Upper lobe of left lung (tissue), 6 donors: ENCODE data around the gene APLF. TPM values are rescaled to one million over a fixed set of nuclear protein-coding genes. Genes with fewer than 3 reads are reported as not detected.

ENCODE experiments used
- ATAC-seq, 2 donors: fragments of 200-7000 bp; cut with Tn5 transposase; one replicate each; pipeline ENCODE4 v1.9.1; 2022; ENCODE audit warnings: mild to moderate bottlenecking in 2 of 2, moderate library complexity in 2 of 2; ENCODE audit not compliant: low FRiP score in 2 of 2
- DNase-seq, 2 donors: peaks; one replicate each; pipeline ENCODE4 v3.0.0-alpha.2; 2019 to 2020
- H3K27ac ChIP-seq, 4 donors: fragments of 200-600 bp; sonication (generic); one replicate each; pipeline ENCODE4 v1.5.1; 2016 to 2019
- H3K27me3 ChIP-seq, 4 donors: fragments of 200-600 bp; sonication (generic); one replicate each; pipeline ENCODE4 v1.5.1; 2017 to 2019
- H3K36me3 ChIP-seq, 4 donors: fragments of 200-600 bp; sonication (generic); one replicate each; pipeline ENCODE4 v1.5.1; 2016 to 2019
- H3K4me1 ChIP-seq, 4 donors: fragments of 200-600 bp; sonication (generic); one replicate each; pipeline ENCODE4 v1.5.1; 2018 to 2019
- H3K4me3 ChIP-seq, 4 donors: fragments of 200-600 bp; sonication (generic); one replicate each; pipeline ENCODE4 v1.5.1; 2017 to 2019; ENCODE audit warnings: mild to moderate bottlenecking in 2 of 4, moderate library complexity in 1 of 4
- H3K9me3 ChIP-seq, 4 donors: fragments of 200-600 bp; sonication (generic); one replicate each; pipeline ENCODE4 v1.5.1; 2018 to 2019
- EP300 ChIP-seq, 4 donors: sonication (generic); formaldehyde crosslinking; IDR thresholded peaks; one replicate each; pipeline ENCODE4 v1.5.1; 2017; ENCODE audit warnings: antibody characterized with exemption in 4 of 4, control low read depth in 2 of 4
- POLR2A ChIP-seq, 4 donors: fragments of 450-650 bp; IDR thresholded peaks; one replicate each; pipeline ENCODE4 v1.5.1; 2016 to 2017; ENCODE audit warnings: antibody characterized with exemption in 4 of 4, mild to moderate bottlenecking in 2 of 4
- POLR2AphosphoS5 ChIP-seq, 2 donors: sonication (generic); formaldehyde crosslinking; IDR thresholded peaks; one replicate each; pipeline ENCODE4 v1.5.1; 2017; ENCODE audit warnings: antibody characterized with exemption in 2 of 2
- WGBS, 2 donors: methylation state at CpG; one replicate each; pipeline ENCODE4 v1.1.5; 2017 to 2018; 5-methylcytosine and 5-hydroxymethylcytosine counted together
- total RNA-seq, 6 donors: library from RNA; depleted of rRNA in 4 of 6; stranded (reverse); fragments of >200 nt in 4 of 6; gene quantifications; one replicate each; pipeline versions ENCODE4 v1.1.0 to v1.2.1, GENCODE V29; 2016 to 2021
- TF ChIP-seq, protein P1 (sequence below), 6 experiments: fragments of 450-650 bp in 4 of 6; fragments of 200-600 bp in 2 of 6; sonication (generic) in 2 of 6; IDR thresholded peaks; one replicate each; pipeline ENCODE4 v1.5.1; 2016 to 2019; ENCODE audit warnings: antibody characterized with exemption in 6 of 6
- donor health status: DM: no; HTN: no; CAD: no; lungs with moderate emphysema.
- donor health status: DM: no; HTN: yes; CAD: no; lungs with severe emphysema.

The APLF gene
- total RNA-seq, 6 donors from 2014 or later, result 3.7 to 5.5 (median 4.7) TPM

DNA sequence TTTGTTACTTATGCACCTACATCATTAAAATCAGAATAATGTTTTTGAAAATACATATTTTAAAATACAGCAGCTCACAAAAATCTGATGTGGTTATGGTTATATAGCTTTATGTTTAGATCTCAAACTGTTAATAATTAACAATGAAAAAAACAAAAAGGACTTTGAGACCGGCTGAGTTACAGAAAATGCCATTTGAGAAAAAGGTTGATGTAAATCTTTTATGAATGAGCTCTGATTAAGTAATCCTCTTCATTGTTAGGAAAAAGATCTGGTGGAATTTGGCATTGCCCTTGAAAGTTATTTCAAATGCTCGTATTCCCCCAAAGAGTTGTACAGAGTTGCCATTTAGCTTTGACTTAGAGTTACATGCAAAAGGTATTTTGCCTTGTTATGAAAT lies 93.2 kb downstream of the APLF start:
- Histone ChIP-seq H3K4me1 (no peaks in the 10 kb centered on the region), H3K27me3 (no peaks in the 10 kb centered on the region), H3K27ac (no peak overlapping the region), H3K36me3 (no peaks in the 10 kb centered on the region), H3K9me3 (no peaks in the 10 kb centered on the region), H3K4me3 (no peak overlapping the region)
- DNase-seq, result no peak
- WGBS, 2 donors, result 91 to 93% methylated on average over 2 of the region's 2 CpGs
- TF ChIP-seq, protein P1, sequence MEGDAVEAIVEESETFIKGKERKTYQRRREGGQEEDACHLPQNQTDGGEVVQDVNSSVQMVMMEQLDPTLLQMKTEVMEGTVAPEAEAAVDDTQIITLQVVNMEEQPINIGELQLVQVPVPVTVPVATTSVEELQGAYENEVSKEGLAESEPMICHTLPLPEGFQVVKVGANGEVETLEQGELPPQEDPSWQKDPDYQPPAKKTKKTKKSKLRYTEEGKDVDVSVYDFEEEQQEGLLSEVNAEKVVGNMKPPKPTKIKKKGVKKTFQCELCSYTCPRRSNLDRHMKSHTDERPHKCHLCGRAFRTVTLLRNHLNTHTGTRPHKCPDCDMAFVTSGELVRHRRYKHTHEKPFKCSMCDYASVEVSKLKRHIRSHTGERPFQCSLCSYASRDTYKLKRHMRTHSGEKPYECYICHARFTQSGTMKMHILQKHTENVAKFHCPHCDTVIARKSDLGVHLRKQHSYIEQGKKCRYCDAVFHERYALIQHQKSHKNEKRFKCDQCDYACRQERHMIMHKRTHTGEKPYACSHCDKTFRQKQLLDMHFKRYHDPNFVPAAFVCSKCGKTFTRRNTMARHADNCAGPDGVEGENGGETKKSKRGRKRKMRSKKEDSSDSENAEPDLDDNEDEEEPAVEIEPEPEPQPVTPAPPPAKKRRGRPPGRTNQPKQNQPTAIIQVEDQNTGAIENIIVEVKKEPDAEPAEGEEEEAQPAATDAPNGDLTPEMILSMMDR (IDR thresholded peaks at IDR 0.05), result no peak
- TF ChIP-seq EP300 (IDR thresholded peaks at IDR 0.05), result no peak
- no peak for TF ChIP-seq POLR2A (IDR thresholded peaks at IDR 0.05)
- no peak for TF ChIP-seq POLR2AphosphoS5 (IDR thresholded peaks at IDR 0.05)
- no peak for ATAC-seq

DNA sequence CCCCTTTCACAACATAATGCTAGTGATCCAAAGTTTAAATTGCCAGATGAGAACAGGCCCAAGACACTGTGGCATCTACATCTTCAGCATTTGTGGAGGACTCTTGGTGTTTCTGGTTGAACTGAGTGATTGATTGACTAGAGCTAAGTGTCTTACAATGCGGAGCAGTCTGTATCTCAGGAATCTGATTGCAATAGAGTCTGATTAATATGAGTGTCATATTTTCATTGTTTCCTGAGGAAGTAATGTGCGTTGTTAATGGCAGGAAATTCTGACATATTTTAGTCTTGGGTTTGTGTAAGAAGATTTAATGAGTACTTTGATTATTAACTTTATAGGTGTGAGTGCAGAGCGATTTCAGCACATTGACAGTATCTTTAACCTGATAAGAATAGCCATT lies 94.0 kb downstream of the APLF start:
- H3K27ac ChIP-seq, result no peak overlapping the region
- 66 to 71% methylated on average over 3 of the region's 3 CpGs for WGBS, 2 donors
- no peaks in the 10 kb centered on the region for H3K9me3 ChIP-seq
- no peak for DNase-seq
- H3K36me3 ChIP-seq, result no peaks in the 10 kb centered on the region
- no peak for TF ChIP-seq POLR2A (IDR thresholded peaks at IDR 0.05)
- no peak for TF ChIP-seq EP300 (IDR thresholded peaks at IDR 0.05)
- no peak for TF ChIP-seq POLR2AphosphoS5 (IDR thresholded peaks at IDR 0.05)
- TF ChIP-seq, protein P1 (IDR thresholded peaks at IDR 0.05), result no peak
- no peak for ATAC-seq
- no peaks in the 10 kb centered on the region for H3K4me1 ChIP-seq
- no peak overlapping the region for H3K4me3 ChIP-seq
- no peaks in the 10 kb centered on the region for H3K27me3 ChIP-seq

DNA sequence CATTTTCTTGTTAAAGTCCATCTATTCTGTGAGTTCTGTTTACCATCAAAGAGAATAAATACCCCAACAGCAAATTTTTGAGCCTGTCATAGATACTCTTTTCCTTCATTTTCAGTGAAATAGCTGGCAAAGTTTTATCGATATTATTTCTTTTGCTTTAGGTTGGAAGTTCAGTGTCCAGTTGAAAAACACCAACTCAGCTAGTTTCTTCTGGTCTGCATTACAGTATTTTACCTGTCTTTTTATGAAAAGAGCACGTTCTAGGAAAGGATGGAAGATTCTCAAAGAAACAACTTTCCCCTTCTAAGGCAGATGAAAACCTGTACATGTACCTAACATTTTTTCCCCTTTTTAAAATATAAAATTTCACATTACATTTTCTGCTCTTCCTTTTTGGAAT lies 95.5 kb downstream of the APLF start:
- H3K9me3 ChIP-seq, result no peaks in the 10 kb centered on the region
- DNase-seq, result no peak
- H3K4me1 ChIP-seq, result no peaks in the 10 kb centered on the region
- TF ChIP-seq POLR2AphosphoS5 (IDR thresholded peaks at IDR 0.05), result no peak
- TF ChIP-seq, protein P1 (IDR thresholded peaks at IDR 0.05), result no peak
- TF ChIP-seq EP300 (IDR thresholded peaks at IDR 0.05), result no peak
- TF ChIP-seq POLR2A (IDR thresholded peaks at IDR 0.05), result no peak
- ATAC-seq, result no peak
- H3K4me3 ChIP-seq, result no peak overlapping the region
- H3K27me3 ChIP-seq, result no peaks in the 10 kb centered on the region
- no peaks in the 10 kb centered on the region for H3K36me3 ChIP-seq
- 92 to 98% methylated on average over 2 of the region's 2 CpGs for WGBS, 2 donors
- no peak overlapping the region for H3K27ac ChIP-seq

DNA sequence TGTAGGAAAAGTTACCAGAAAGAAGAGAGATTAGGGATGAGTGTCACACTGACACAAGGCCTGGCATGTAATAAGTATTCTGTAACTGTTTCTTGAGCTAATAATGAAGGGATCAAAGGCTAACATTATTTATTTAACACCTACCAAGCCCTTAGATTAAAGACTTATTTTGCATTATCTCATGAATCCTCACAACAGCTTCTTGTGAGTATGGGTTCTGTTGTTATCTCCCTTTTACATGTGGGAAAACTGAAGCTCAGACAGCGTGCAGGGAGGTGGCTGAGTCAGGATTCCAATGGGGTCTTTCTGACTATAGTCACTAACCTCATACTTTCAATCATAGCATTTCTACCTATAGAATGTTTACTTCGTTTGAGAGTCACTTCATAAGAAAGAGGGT lies 97.0 kb downstream of the APLF start:
- TF ChIP-seq, protein P1 (IDR thresholded peaks at IDR 0.05), result no peak
- no peak for TF ChIP-seq EP300 (IDR thresholded peaks at IDR 0.05)
- TF ChIP-seq POLR2AphosphoS5 (IDR thresholded peaks at IDR 0.05), result no peak
- no peak for TF ChIP-seq POLR2A (IDR thresholded peaks at IDR 0.05)
- H3K9me3 ChIP-seq, result no peaks in the 10 kb centered on the region
- no peak overlapping the region for H3K27ac ChIP-seq
- DNase-seq, result no peak
- no peaks in the 10 kb centered on the region for H3K36me3 ChIP-seq
- no peak for ATAC-seq
- 83 to 90% methylated on average over 2 of the region's 2 CpGs for WGBS, 2 donors
- H3K4me1 ChIP-seq, result no peaks in the 10 kb centered on the region
- H3K27me3 ChIP-seq, result no peaks in the 10 kb centered on the region
- no peak overlapping the region for H3K4me3 ChIP-seq

DNA sequence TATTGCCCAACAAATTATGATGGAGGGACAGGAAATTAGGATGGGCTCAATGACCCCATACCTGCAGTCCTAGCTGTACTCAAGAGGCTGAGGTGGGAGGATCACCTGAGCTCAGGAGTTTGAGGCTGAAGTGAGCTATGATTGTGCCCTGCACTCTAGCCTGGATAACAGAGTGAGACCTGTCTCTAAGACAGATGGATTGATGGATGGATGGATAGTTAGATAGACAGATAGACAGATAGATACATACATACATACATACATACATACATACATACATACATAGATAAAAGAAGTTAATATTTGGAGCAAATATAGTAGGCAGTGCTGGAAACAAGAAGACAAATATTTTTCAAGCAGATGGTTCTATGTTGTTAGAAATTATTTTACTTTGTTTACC lies 97.9 kb downstream of the APLF start:
- no peak overlapping the region for H3K27ac ChIP-seq
- ATAC-seq (no peak), DNase-seq (no peak)
- H3K9me3 ChIP-seq, result no peaks in the 10 kb centered on the region
- no peak overlapping the region for H3K4me3 ChIP-seq
- H3K36me3 ChIP-seq, result no peaks in the 10 kb centered on the region
- H3K4me1 ChIP-seq, result no peaks in the 10 kb centered on the region
- TF ChIP-seq, protein P1 (IDR thresholded peaks at IDR 0.05), result no peak
- TF ChIP-seq POLR2AphosphoS5 (IDR thresholded peaks at IDR 0.05) (no peak), EP300 (IDR thresholded peaks at IDR 0.05) (no peak), POLR2A (IDR thresholded peaks at IDR 0.05) (no peak)
- H3K27me3 ChIP-seq, result no peaks in the 10 kb centered on the region
